Activated CD4-positive, alpha-beta T cell treated with anti-CD3 and anti-CD28 coated beads, Interleukin-2, amount 50 U/mL, for 4 hours (primary cell): ENCODE measurements around the gene UBAP1.
A peak's percentile ranks its signal among the peaks of the same experiment; 100 is the strongest.
"Not testable (repeated sequence)": the region's sequence is repeated elsewhere in the genome, so short reads cannot be mapped to it uniquely, and the experiment has no call there.

Experiments used
- DNase-seq, 2 experiments: peaks; one replicate each; pipeline ENCODE4 v3.0.0-alpha.2; 2020

UBAP1 gene

GRCh38 chr9:34226144-34226760 lies 47.4 kb downstream of the UBAP1 start:
- DNase-seq, result not testable (repeated sequence)

- DNase-seq, result no peak
These were observed 48.6 kb downstream of the UBAP1 start for GRCh38 chr9:34227445-34227844.

- no peak for DNase-seq
These were observed 51.7 kb downstream of the UBAP1 start for GRCh38 chr9:34230556-34230955.

- no peak for DNase-seq
These were observed 53.4 kb downstream of the UBAP1 start for GRCh38 chr9:34232201-34232600.

GRCh38 chr9:34233672-34234071 lies 54.8 kb downstream of the UBAP1 start:
- no peak for DNase-seq

GRCh38 chr9:34237836-34238235 lies 59.0 kb downstream of the UBAP1 start:
- DNase-seq, result no peak

- no peak for DNase-seq
These were observed 61.2 kb downstream of the UBAP1 start for GRCh38 chr9:34240006-34240405.

GRCh38 chr9:34242830-34243229 lies 64.0 kb downstream of the UBAP1 start:
- no peak for DNase-seq

- DNase-seq, result not testable (repeated sequence)
These were observed 66.4 kb downstream of the UBAP1 start for GRCh38 chr9:34245212-34245611.

- no peak for DNase-seq
These were observed 67.6 kb downstream of the UBAP1 start for GRCh38 chr9:34246453-34246852.

GRCh38 chr9:34247782-34248181 lies 68.9 kb downstream of the UBAP1 start:
- not testable (repeated sequence) for DNase-seq

GRCh38 chr9:34249274-34249673 lies 70.4 kb downstream of the UBAP1 start:
- DNase-seq, result no peak

GRCh38 chr9:34250721-34251120 lies 71.9 kb downstream of the UBAP1 start:
- no peak for DNase-seq

GRCh38 chr9:34252016-34252415 lies 73.2 kb downstream of the UBAP1 start:
- DNase-seq, result no peak

- peak; percentile 36 to 45 for DNase-seq
These were observed 74.0 kb downstream of the UBAP1 start for GRCh38 chr9:34252670-34253459.

GRCh38 chr9:34253460-34253837 lies 74.6 kb downstream of the UBAP1 start:
- no peak for DNase-seq

GRCh38 chr9:34254141-34254913 lies 75.5 kb downstream of the UBAP1 start:
- DNase-seq, result no peak

GRCh38 chr9:34254966-34255825 lies 76.4 kb downstream of the UBAP1 start:
- DNase-seq, result no peak

GRCh38 chr9:34256104-34256503 lies 77.3 kb downstream of the UBAP1 start:
- DNase-seq, result no peak

- no peak for DNase-seq
These were observed 78.2 kb downstream of the UBAP1 start for GRCh38 chr9:34256987-34257585.

GRCh38 chr9:34259315-34259714 lies 80.5 kb downstream of the UBAP1 start:
- DNase-seq, result no peak

- no peak for DNase-seq
These were observed 84.1 kb downstream of the UBAP1 start for GRCh38 chr9:34262971-34263370.
